Islet precursor cell (in vitro differentiated cells): ENCODE results near the gene LBX2.
A peak's percentile ranks its signal among the peaks of the same experiment; 100 is the strongest.

Experiments
- DNase-seq: peaks from one replicate; pipeline ENCODE4 v3.0.0-alpha.2; 2018

LBX2 gene

DNA sequence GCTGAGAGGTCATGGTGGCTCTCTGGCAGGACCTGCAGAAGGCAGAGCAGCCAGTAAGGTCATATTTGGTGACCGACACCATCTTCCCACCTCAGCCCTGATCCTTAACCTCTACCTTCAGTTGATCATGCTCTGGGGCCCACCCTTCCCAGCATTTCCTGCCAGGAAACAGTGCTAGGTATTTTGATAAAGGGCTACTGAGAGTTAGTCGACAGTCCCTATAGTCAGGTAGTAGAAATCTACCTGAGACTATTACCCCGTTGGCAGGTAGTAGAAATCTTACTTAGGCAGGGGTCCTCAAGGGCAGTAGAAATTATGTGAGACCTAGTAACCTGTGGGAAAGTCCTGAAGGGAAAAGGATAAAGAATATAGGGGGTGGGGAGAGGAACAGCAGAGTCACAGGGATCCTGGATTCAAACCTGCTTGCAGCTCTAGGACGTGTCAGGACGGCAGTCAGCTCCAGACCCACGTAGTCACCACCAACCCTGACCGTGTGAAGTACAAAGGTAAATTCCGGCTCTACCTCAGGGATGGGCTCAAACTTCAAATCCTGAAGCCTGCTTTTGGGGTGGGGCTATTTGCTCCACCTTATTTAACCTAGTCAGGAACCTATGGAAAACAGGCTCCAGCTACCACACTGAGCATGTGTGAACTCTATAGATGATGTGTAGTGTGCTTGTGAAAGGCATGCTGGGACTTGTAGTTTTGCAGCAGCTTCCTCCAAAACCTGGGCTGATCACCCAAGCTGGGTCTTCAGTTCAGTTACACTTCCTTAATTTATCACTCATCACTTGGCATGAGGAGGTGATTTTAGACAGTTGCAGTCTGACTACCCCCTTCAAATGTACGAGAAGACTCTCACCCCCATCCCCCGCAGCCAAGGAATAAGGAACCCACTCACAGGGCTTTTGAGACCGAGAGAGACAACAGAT is 26.6 kb upstream of the LBX2 start, which contains the start of gene DQX1:
DQX1 (minus strand) TSS at position 515 of the 932 bp plus-strand sequence; CDS start at position 13, 502 bp downstream.
- DNase-seq: peak; percentile 68

DNA sequence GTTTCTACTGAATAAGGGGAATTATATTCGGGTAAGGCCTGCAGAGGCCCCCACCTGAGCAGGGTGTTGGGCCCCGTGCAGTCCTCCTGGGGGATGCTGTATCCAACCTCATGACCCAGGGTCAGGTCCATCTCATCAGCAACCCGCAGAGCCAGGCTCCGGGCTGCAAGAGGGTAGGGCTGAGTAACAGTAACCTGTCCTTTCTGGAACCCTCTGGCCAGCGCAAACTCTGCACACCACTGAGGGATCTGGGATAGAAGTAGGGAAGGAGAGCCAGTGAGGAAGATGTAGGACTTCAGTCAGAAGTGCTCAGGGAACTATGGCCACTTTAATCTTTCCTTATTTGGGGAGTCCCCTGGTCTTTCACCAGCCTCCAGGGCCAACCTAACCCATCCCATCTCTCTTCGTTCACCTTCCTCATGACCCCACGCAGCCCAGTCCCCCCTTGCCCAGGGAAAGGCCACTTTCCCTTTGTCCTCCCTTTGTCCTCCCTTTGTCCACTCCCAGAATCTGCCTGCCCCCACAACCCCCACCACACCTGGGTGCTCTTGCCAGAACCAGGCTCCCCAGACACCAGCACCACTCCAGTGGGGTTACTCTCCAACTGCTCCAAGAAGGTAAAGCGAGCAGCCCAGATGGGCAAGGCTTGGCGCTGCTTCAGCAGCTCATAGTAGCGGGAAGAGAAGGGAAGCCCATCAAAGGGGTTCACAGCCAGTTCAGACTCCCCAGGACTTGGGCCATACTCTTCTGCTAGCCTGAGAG is 25.7 kb upstream of the LBX2 start:
- no peak for DNase-seq

DNA sequence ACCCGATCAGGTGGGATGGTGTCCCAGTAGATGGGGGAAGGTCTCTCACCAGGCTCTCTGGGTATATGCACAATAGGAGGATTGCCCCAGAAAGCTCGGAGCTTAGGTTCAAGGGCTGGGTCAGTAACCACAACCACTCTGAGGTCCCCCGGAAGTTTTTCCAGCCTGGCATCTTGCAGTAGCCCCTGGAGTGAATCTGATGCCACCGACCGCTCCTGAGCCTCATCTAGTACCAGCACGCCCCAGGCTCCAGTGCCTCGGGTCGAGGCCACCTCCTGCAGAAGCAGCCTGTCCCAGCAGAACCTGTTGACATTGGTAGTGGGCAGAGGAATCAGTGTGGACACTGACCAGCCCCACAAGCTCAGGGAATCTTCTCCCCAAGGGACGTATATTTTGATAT is 24.6 kb upstream of the LBX2 start:
- no peak for DNase-seq

DNA sequence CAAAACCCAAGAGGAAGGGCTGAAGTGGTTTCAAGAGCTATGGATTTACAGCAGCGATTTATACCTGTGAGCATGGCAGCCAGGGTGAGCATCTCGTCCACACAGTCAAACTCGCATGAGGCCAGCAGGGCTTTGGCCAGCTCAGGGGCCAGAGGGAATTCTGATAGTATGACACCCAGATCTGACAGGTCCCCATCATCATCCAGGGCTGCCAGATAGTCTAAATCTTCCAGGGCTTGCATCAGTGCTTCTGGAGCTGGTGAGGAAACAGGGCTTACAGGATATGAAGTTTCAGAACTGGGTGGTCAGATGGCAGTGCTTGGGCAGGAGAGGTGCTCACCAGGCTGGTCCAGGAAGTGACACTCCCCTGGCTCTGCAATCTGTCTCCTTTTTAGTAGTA is 23.1 kb upstream of the LBX2 start:
- DNase-seq: no peak

DNA sequence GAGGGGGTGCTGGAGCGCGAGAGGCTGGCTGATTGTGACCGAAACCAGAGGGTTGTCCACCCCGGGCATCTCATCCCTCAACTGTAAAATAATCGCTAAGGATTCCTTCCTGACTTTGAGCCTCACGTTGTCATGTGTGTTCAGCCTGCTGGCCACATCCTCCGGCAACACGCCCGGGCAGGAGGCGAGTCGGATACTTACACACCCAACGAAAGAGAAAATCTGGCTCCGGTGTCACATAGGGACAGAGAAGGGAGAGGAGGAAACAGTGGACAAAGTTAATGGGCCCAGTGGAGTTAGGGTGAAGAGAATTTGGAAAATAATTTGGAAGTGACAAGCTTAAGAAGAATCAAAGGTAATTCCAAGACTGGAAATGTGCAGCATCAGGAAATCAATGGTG is 17.2 kb upstream of the LBX2 start:
- no peak for DNase-seq

DNA sequence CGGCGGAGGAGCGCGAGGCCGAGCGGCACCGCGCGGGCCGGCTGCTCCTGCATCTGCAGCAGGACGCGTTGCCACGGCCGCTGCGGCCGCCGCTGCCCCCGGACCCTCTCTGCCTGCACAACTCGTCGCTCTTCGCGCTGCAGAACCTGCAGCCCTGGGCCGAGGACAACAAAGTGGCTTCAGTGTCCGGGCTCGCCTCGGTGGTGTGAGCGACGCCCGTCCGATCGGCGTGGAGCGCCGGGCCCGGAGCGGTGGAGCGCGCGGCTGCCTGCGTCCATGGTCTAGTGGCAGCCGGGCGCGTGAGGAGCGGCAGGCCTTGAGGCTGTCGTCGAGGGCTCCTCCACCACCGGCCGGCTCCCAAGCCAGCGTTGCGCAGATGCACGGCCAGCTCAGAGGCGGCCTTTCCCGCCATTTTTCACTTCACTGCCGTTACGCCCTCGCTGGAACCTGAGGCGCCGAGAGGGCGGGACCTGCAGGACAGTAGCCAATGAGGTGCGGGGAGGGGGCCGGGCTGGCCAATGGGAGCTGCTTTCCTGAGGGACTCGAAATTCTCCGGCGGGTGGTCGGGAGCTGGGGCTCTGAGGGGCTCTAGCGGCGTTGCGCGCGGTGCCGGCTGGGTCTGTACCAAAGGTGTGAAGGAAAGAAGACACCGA is 16.7 kb upstream of the LBX2 start:
- peak; percentile 72 for DNase-seq

DNA sequence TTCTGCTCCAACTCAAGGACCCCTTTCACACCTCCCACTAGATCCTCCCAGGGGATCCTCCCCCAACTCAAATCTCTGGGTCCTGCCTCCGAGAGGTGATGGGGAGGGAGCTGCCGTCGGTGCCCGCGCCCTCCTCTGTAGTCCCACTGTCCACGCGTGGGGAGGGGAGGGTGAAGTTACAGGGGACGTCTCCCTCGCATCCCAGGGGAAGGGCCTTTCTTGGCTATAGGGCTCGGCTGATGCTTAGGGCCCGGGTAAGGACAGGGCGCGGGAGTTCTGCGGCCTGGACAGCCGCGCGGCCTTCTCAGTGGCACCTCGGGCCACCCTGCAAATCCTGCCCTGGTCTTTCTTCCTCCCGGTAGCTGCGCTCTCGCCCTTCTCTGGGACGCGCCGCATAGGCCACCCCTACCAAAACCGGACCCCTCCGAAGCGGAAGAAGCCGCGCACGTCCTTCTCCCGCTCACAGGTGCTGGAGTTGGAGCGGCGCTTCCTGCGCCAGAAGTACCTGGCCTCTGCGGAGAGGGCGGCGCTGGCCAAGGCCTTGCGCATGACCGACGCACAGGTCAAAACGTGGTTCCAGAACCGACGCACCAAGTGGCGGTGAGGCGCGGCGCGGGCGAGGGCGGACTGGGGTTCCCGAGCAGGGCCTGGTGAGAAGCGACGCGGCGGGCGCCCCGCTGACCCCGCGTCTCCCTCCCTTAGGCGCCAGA is 16.0 kb upstream of the LBX2 start:
- peak; percentile 67 for DNase-seq

DNA sequence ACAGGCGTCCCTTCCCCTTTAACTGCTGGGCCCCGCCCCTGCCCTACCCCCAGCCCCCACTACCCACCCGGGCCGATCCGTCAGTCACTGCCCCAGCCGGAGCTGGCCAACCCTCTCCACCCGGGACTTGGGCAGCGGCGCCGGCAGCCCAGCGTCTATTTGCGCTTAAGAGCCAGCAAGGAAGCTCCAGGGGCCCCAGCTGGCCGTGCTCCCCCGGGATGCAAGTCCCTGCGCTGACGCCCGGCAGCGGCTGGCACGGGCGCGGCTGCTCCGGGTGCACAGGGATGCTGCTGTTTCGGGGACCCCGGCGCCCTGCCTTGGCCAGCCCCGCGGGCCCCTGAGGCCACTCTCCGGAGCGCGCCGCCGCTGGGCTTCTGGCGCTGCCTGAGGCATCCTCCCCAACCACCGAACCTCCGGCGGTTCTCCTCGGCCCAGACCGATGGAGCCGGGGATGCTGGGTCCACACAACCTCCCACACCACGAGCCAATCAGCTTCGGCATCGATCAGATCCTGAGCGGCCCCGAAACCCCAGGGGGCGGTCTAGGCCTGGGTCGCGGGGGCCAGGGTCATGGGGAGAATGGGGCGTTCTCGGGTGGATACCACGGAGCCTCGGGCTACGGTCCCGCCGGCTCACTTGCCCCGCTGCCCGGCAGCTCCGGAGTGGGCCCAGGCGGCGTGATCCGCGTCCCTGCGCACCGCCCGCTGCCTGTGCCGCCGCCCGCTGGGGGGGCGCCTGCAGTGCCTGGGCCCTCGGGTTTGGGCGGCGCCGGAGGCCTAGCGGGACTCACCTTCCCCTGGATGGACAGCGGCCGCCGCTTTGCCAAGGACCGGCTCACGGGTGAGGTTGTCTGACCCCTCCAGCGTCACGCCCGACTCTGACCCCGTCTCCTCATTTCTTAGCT is 15.2 kb upstream of the LBX2 start, which contains the start of gene TLX2:
TLX2 (plus strand) TSS at position 83 of the 903 bp plus-strand sequence; CDS start at position 440, 357 bp downstream.
- DNase-seq: peak; percentile 67

DNA sequence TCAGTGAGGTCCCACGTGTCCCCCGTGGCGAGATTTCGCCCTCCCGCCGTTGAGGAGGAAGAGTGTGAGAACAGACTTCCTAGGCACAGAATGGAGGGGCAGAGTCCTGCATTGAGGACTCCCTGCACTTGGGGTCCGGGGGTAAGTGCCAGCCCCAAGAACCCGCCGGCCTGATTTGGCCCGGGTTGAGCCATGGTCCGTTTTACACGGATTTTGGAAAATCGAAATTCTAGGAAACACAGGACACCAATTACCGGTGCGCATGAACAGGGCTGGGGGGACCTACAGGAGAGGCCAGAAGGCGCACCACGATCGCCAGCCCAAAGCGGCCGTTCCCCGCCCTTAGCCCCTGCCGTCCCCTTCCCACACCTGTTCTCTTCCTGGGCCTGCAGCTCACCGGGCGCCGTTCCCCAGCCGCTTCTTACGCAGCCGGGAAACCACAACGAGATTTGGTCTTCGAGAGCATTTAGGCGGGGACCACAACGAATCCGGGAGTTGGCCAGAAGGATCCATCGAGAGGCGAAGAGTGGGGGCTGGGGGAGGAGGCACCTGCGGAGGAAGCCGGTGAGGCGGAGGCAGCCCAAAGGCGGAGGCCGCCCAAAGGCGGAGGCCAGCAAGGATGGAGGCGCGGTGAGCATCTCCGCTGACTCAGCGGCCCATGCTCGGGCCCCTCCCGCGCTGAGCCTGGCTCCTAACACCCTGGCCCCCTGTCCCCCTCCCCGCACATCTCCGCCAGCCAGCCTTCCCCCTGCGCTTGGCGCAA is 14.4 kb upstream of the LBX2 start:
- no peak for DNase-seq

DNA sequence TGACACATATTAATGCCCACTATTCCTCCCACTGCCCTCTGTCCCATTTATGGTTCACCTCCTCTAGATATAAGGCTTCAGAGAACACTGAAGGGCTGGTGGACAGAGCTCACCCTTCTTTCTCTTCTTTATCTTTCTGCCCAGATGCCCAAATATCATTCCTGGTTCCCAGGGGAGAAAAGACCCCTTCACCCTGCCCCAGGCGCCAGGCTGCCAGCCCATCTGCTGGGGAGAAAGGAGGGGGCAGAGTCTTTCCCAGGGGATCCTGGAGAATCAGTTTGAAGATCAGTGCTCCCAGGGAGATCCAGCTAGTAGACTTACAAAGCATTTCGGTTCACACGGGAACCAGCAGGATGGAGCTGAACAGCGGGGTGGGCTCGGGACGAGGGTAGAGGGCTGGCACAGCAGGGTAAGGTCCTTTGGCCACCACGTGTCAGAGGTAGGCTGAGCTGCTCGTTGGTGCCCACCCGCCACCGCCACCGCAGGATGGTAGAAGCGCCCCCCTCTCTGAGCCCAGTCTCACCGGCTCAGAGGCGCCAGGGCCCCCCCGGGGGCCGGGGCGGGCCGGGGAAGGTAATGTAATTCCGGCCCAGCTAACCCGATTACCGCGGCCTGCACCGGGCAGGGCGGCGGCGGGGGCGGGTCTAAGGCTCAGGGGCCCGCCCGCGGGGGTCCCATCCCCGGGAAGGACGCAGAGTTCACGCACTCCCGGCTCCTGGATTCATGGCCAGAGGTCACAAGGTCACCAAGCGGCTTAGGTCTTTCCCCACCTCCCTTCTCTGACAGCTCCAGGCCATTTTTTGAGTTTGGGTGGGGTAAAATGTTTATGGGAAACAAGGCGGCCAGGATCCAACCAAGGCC is 13.6 kb upstream of the LBX2 start:
- DNase-seq: no peak

DNA sequence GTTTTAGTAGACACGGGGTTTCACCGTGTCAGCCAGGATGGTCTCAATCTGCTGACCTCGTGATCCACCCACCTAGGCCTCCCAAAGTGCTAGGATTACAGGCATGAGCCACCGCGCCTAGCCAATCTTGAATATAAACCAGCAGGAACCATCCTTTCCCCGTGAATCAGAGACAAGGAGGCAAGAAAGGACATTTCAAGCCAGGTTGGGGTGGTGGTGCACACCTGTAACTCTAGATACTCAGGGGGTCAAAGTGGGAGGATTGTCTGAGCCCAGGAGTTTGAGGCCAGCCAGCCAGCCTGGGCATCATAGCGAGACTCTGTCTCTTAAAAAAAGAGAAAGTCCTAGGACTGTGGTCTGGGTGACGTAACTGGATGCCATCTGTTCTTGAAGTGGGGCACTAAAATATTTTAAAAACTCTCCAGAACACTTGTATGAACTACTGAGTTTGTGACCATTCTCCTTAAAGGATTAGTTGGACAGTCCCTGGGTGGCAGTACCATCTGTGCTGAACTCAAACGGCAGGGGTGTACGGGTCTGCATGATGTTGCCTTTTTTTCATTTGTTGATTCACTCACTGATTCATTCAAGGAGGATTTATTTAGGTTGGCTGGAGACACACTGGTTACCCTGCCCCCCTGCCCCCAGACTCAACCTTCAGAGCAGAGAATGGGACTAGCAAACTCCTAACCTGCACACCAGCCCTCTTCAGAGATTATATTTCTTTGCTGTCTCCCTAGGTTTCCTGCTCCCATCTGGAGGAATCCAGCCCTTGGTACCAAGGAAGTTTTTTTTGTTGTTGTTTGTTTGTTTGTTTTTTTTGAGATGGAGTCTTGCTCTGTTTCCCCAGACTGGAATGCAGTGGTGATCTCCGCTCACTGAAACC is 11.9 kb upstream of the LBX2 start:
- no peak for DNase-seq

DNA sequence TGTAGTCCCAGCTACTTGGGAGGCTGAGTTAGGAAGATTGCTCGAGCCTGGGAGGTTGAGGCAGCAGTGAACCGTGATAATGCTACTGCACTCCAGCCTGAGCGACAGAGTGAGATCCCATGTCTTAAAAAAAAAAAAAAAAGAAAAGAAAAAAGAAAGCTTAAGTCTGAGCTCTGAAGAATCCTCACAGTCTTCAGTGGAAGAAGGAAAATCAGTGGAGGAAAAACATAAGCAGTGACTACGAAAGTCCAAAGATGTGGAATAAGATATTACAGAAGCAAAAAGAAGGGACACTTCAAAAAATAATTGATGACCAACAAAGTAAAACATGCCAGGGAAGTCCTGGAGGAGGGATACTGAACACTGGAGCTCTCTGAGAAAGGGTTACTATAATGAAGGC is 10.9 kb upstream of the LBX2 start:
- DNase-seq: no peak

DNA sequence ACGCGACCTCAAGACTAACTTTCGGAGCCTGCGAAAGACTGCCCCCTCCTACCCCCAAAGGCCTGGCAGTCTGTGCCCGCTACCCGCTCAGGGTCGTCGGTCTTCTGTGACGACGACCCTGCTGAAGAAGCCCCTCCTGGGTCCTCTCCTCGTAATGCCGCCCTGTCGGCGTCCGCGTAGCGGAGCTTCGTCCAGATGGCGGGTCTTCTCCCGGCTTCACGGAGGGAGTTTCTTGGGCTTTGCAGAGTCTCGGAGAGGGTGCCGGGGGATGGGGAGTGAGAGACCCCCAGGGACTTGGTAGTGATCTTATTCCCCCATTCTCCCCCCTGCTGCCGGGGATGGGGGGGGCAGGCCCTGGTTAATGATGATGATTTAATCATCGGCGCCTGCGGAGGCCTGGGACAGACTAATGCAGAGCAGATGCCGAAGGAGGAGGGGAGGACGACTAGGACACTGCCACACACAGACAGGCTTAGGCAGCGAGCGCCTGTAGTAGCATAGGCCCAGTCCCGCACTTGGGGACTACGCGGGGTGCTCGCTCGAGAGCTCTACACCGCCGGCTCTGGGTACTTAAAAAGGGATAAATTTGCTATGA is 8.6 kb upstream of the LBX2 start:
- peak; percentile 84 for DNase-seq

DNA sequence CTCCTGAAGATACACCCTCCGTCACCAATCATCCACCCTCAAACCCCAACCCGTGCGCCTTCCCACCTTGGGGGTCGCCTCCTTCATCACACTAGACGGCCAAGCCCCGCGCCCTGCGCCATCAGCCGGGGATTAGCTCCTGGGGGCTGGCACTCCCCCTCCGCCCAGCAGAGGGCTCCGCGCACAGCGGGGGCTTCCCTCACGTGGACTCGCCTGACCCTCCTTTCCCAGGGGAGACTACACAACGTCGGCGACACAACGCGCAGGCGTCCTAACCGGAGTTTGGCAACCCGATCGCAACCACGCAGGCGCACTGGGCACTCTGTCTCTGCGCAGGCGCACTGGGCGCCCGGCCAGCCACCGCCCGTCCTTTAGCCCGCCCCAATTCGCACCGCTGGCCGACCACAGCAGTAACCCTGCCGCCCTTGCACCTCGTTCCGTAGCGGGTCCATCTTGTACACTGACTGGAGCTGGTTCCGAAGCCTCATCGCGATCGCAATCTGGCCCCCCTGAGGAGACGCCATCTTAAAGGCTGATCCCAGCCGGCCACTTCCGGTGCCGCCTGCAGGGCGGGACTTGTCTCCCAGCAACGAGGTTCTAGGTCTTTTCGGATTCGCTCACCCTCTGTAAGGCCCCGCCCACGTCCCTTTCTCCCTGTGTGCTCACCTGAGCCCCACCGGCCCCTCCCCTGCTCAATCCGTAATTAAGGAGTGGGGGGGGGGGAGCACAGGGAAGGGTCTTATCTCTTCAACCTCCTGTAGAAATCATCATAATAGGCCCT is 7.9 kb upstream of the LBX2 start, which contains the start of gene PCGF1:
PCGF1 (minus strand) TSS at position 551 of the 781 bp plus-strand sequence; CDS start at position 524, 27 bp downstream.
- DNase-seq: peak; percentile 99

DNA sequence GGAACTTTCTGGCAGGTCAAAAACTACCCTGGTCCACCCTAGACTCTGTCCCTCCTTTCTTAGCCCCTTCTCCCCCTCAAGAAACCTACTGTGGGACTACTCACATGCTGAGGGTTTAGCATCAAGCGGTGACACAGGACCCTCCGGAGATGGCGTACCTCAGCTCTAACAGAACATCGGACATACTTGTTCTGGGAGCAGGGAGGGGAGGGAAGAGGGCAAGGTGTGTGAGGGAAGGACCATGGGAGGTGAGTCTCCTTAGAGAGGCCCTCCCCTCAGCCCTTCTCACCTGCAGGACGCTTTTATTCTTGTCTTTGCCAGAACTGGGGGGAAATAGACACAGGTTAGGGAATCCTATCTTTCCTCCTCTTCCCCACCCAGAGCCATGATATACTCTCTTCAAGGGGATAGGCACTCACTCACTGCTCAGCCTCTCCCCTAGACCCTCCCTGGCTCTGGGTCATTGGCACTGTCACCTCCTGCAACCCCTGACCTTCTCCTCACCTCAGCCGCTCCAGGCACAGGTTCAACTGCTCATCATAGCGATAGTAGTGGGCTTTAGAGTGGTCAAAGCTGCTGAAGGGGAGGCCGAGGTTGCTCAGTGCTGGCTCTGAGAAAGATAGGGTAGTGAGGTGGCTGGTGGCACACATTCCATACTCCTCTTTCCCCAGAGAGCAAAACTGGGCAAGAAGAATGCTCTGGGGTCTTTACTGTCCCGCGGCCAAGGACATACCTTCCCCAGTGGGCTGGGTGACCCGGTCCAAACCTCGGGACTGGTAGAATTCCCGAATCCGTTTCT is 6.2 kb upstream of the LBX2 start:
- DNase-seq: no peak

DNA sequence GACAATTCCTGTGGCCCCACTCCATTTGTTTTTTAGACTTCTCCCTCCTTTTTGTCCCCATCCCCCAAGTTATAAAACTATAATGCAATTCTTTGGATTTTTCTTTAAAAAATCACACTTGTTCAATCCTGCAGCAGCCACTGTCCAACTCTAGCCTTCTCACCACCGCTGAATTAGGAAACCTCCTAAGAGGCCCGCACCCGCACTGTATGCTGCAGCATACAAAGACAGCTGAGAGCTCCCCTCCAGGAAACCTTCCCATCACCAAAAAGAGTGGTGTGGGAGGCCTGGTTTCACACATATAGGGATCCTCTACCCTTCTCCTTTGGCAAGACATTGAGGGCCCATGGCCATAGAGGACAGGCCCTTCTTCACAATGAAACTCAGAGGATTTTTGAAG is 5.2 kb upstream of the LBX2 start:
- DNase-seq: no peak
